ENCODE measurements around the gene ANXA9. TPM values are rescaled to one million over a fixed set of nuclear protein-coding genes. Genes with fewer than 3 reads are reported as not detected.

ANXA9 gene
- 5.6 TPM for total RNA-seq

GRCh38 chr1:150981805-150982712, at the start of gene ANXA9:
Gene ANXA9, plus strand, starts transcription at chr1:150982292. Its CDS starts 814 bp downstream, at chr1:150983106.
- ATAC-seq (peak; percentile 63), DNase-seq (ENCODE audit: low spot score) (no peak)
- intact Hi-C loops (cut with DNase I): no loop called here

- ATAC-seq (no peak), DNase-seq (ENCODE audit: low spot score) (no peak)
- intact Hi-C loops (cut with DNase I): no loop called here
Observed at GRCh38 chr1:150944856-150945255, 37.2 kb upstream of the ANXA9 start.

- intact Hi-C loops (cut with DNase I): no loop called here
- no peak for ATAC-seq
- DNase-seq (ENCODE audit: low spot score): no peak
Observed at GRCh38 chr1:150954708-150955107, 27.4 kb upstream of the ANXA9 start.

- intact Hi-C loops (cut with DNase I): no loop called here
- no peak for ATAC-seq
- no peak for DNase-seq (ENCODE audit: low spot score)
Observed at GRCh38 chr1:150955280-150955679, 26.8 kb upstream of the ANXA9 start.

GRCh38 chr1:150957666-150958065, 24.4 kb upstream of the ANXA9 start:
- DNase-seq (ENCODE audit: low spot score) (no peak), ATAC-seq (no peak)
- intact Hi-C loops (cut with DNase I): loop anchor here (1.0 kb wide), 1 partner anchor 46 kb away; no protein-coding TSS in a partner anchor

- DNase-seq (ENCODE audit: low spot score): no peak
- intact Hi-C loops (cut with DNase I): no loop called here
- no peak for ATAC-seq
Observed at GRCh38 chr1:150960646-150961045, 21.4 kb upstream of the ANXA9 start.

GRCh38 chr1:150961756-150962155, 20.3 kb upstream of the ANXA9 start:
- intact Hi-C loops (cut with DNase I): no loop called here

GRCh38 chr1:150963321-150964163, 18.6 kb upstream of the ANXA9 start:
- ATAC-seq: no peak
- intact Hi-C loops (cut with DNase I): no loop called here
- DNase-seq (ENCODE audit: low spot score): no peak

More at GRCh38 chr1:150961756-150962155, 20.3 kb upstream of the ANXA9 start:
- no peak for DNase-seq (ENCODE audit: low spot score)
- no peak for ATAC-seq

- ATAC-seq: no peak
- intact Hi-C loops (cut with DNase I): no loop called here
- no peak for DNase-seq (ENCODE audit: low spot score)
Observed at GRCh38 chr1:150964164-150964489, 18.0 kb upstream of the ANXA9 start.

GRCh38 chr1:150965605-150966004, 16.5 kb upstream of the ANXA9 start:
- no peak for DNase-seq (ENCODE audit: low spot score)
- intact Hi-C loops (cut with DNase I): no loop called here
- ATAC-seq: no peak

- no peak for ATAC-seq
- DNase-seq (ENCODE audit: low spot score): no peak
- intact Hi-C loops (cut with DNase I): no loop called here
Observed at GRCh38 chr1:150966011-150966410, 16.1 kb upstream of the ANXA9 start.

- ATAC-seq (no peak), DNase-seq (ENCODE audit: low spot score) (no peak)
Observed at GRCh38 chr1:150967936-150968335, 14.2 kb upstream of the ANXA9 start.

GRCh38 chr1:150968491-150968890, 13.6 kb upstream of the ANXA9 start:
- intact Hi-C loops (cut with DNase I): no loop called here
- DNase-seq (ENCODE audit: low spot score) (no peak), ATAC-seq (no peak)

More at GRCh38 chr1:150967936-150968335, 14.2 kb upstream of the ANXA9 start:
- intact Hi-C loops (cut with DNase I): no loop called here

GRCh38 chr1:150969626-150970025, 12.5 kb upstream of the ANXA9 start:
- intact Hi-C loops (cut with DNase I): no loop called here
- ATAC-seq (no peak), DNase-seq (ENCODE audit: low spot score) (no peak)

- intact Hi-C loops (cut with DNase I): no loop called here
Observed at GRCh38 chr1:150970808-150971582, 11.1 kb upstream of the ANXA9 start.

GRCh38 chr1:150971583-150972416, 10.3 kb upstream of the ANXA9 start:
- ATAC-seq (no peak), DNase-seq (ENCODE audit: low spot score) (no peak)
- intact Hi-C loops (cut with DNase I): no loop called here

More at GRCh38 chr1:150970808-150971582, 11.1 kb upstream of the ANXA9 start:
- ATAC-seq: peak; percentile 91
- peak; percentile 80 for DNase-seq (ENCODE audit: low spot score)

GRCh38 chr1:150972417-150972940, 9.6 kb upstream of the ANXA9 start:
- DNase-seq (ENCODE audit: low spot score) (no peak), ATAC-seq (no peak)
- intact Hi-C loops (cut with DNase I): no loop called here

GRCh38 chr1:150973258-150973835, 8.7 kb upstream of the ANXA9 start:
- DNase-seq (ENCODE audit: low spot score): no peak
- ATAC-seq: no peak
- intact Hi-C loops (cut with DNase I): no loop called here

Data from sciatic nerve (tissue), 2 donors.